Ovary (tissue), 9 donors: ENCODE results near the gene APP. TPM values are rescaled to one million over a fixed set of nuclear protein-coding genes. Genes with fewer than 3 reads are reported as not detected.

ENCODE experiments used
- DNase-seq, 5 donors: peaks; one replicate each; pipeline ENCODE4 v3.0.0-alpha.2; 2019 to 2020
- H3K27ac ChIP-seq, 2 donors: fragments of 200-600 bp; one replicate each; pipeline versions ENCODE4 v1.5.1 to v1.8.0; 2019 to 2022
- H3K27me3 ChIP-seq: fragments of 200-600 bp; one replicate; pipeline ENCODE4 v1.8.0; 2022
- H3K36me3 ChIP-seq: fragments of 200-600 bp; sonication (generic); one replicate; pipeline ENCODE4 v1.5.1; 2019
- H3K4me1 ChIP-seq: one replicate; pipeline ENCODE4 v1.8.1; 2013; ENCODE audit warnings: mild to moderate bottlenecking, moderate library complexity; ENCODE audit not compliant: insufficient read depth
- H3K4me3 ChIP-seq: fragments of 200-600 bp; sonication (generic); one replicate; pipeline ENCODE4 v1.5.1; 2017
- H3K9me3 ChIP-seq, 2 donors: fragments of 200-600 bp in 1 of 2; sonication (generic) in 1 of 2; one replicate each; pipeline versions ENCODE4 v1.5.1 to v1.8.1; 2013 to 2019; ENCODE audit warnings: mild to moderate bottlenecking in 1 of 2, moderate library complexity in 1 of 2
- CTCF ChIP-seq, 3 donors: fragments of 450-650 bp in 2 of 3; fragments of 200-600 bp in 1 of 3; IDR thresholded peaks; one replicate each; pipeline versions ENCODE4 v1.5.1 to v1.8.0; 2016 to 2022; ENCODE audit warnings: antibody characterized with exemption in 3 of 3, mild to moderate bottlenecking in 1 of 3
- EP300 ChIP-seq: sonication (generic); formaldehyde crosslinking; IDR thresholded peaks from one replicate; pipeline ENCODE4 v1.6.1; 2017; ENCODE audit warnings: antibody characterized with exemption
- POLR2A ChIP-seq: fragments of 450-650 bp; IDR thresholded peaks from one replicate; pipeline ENCODE4 v1.6.1; 2017; ENCODE audit warnings: antibody characterized with exemption, mild to moderate bottlenecking, moderate library complexity
- WGBS, 3 donors: extraction: QIAGEN DNeasy Blood & Tissue Kit in 1 of 3; methylation state at CpG; one replicate each; pipeline versions ENCODE4 v1.1.5 to v1.1.7; 2013 to 2017; 5-methylcytosine and 5-hydroxymethylcytosine counted together
- intact Hi-C, 4 donors: fragments of 100-400 bp; cut with DNase I; formaldehyde crosslinking; loops; one replicate each; pipeline versions ENCODE4 v1.11.0 to v1.15.1; 2022 to 2023
- polyA plus RNA-seq, 2 donors: library from polyadenylated mRNA; stranded (reverse); fragments of 200-250 nt in 1 of 2; fragments of 350-450 nt in 1 of 2; fragmentation: Illumina TruSeq in 1 of 2; extraction: RNeasy Lipid Tissue Mini Kit (QIAGEN cat#74804) in 1 of 2; gene quantifications; one replicate each; pipeline ENCODE4 v1.2.3, GENCODE V29; 2013 to 2014
- total RNA-seq, 7 donors: library from RNA; depleted of rRNA in 2 of 7; stranded (reverse); fragments of >200 nt in 2 of 7; fragmentation: NEBNext Ultra II Directional in 3 of 7; extraction: Animal tissue kit (Norgen Biotek cat#: 25700) in 3 of 7; gene quantifications; one replicate each; pipeline versions ENCODE4 v1.1.0 to v1.2.4, GENCODE V29; 2016 to 2023
- donor health status: DM: no; HTN: no; CAD: no; lungs with moderate emphysema.
- donor health status: DM: no; HTN: no; CAD: no.
- donor health status: Bipolar disorder and iron deficiency.
- donor health status: DM: yes; HTN: yes; CAD: no.
- donor health status: DM: no; HTN: no; CAD: no.
- donor health status: DM: yes; HTN: yes; CAD: no.

The APP gene
- total and polyA plus RNA-seq, 9 donors: 211 to 945 (median 364) TPM

GRCh38 chr21:26118938-26119540 is 51.5 kb downstream of the APP start:
- no peaks in the 10 kb centered on the region for H3K27me3 ChIP-seq
- H3K27ac ChIP-seq: no peak overlapping the region
- WGBS, 3 donors: 91 to 95% (median 92%) methylated on average over 2 of the region's 2 CpGs
- H3K36me3 ChIP-seq: no peaks in the 10 kb centered on the region
- no peak for DNase-seq
- intact Hi-C loops: no loop called here
- no peak overlapping the region for H3K4me3 ChIP-seq
- H3K4me1 ChIP-seq: peaks cover 3% of the 10 kb centered on the region
- no peaks in the 10 kb centered on the region for H3K9me3 ChIP-seq
- no peak for TF ChIP-seq EP300
- no peak for TF ChIP-seq CTCF (IDR thresholded peaks at IDR 0.05)
- TF ChIP-seq POLR2A: no peak

- TF ChIP-seq POLR2A: no peak
- TF ChIP-seq EP300: no peak
- TF ChIP-seq CTCF (IDR thresholded peaks at IDR 0.05): no peak
- H3K4me1 ChIP-seq: peaks cover 3% of the 10 kb centered on the region
- intact Hi-C loops: no loop called here
- no peaks in the 10 kb centered on the region for H3K9me3 ChIP-seq
- no peaks in the 10 kb centered on the region for H3K36me3 ChIP-seq
- H3K27me3 ChIP-seq: no peaks in the 10 kb centered on the region
- DNase-seq: no peak
- WGBS, 3 donors: 73 to 81% (median 77%) methylated on average over 3 of the region's 3 CpGs
- no peak overlapping the region for H3K4me3 ChIP-seq
- no peak overlapping the region for H3K27ac ChIP-seq
These were observed 52.6 kb downstream of the APP start for GRCh38 chr21:26117972-26118367.

- H3K4me1 ChIP-seq: peaks cover 3% of the 10 kb centered on the region
These were observed 53.1 kb downstream of the APP start for GRCh38 chr21:26117324-26117971.

GRCh38 chr21:26116456-26117011 is 54.0 kb downstream of the APP start:
- intact Hi-C loops: no loop called here
- Histone ChIP-seq H3K27me3 (no peaks in the 10 kb centered on the region), H3K4me1 (peaks cover 3% of the 10 kb centered on the region), H3K9me3 (no peaks in the 10 kb centered on the region), H3K27ac (no peak overlapping the region), H3K4me3 (no peak overlapping the region), H3K36me3 (no peaks in the 10 kb centered on the region)
- 35 to 40% (median 38%) methylated on average over 5 of the region's 5 CpGs for WGBS, 3 donors
- DNase-seq: no peak
- TF ChIP-seq CTCF (IDR thresholded peaks at IDR 0.05): no peak
- no peak for TF ChIP-seq EP300
- TF ChIP-seq POLR2A: no peak

More at GRCh38 chr21:26117324-26117971, 53.1 kb downstream of the APP start:
- no peaks in the 10 kb centered on the region for H3K36me3 ChIP-seq
- TF ChIP-seq CTCF (IDR thresholded peaks at IDR 0.05) (no peak), EP300 (no peak), POLR2A (no peak)
- intact Hi-C loops: no loop called here
- H3K27ac ChIP-seq: no peak overlapping the region
- WGBS, 3 donors: 91 to 95% (median 91%) methylated on average over 5 of the region's 5 CpGs
- no peaks in the 10 kb centered on the region for H3K9me3 ChIP-seq
- H3K4me3 ChIP-seq: no peak overlapping the region
- no peak for DNase-seq
- no peaks in the 10 kb centered on the region for H3K27me3 ChIP-seq
